ENCODE results near the gene JAM2.
A peak's percentile ranks its signal among the peaks of the same experiment; 100 is the strongest.
"Not testable (repeated sequence)": the region's sequence is repeated elsewhere in the genome, so short reads cannot be mapped to it uniquely, and the experiment has no call there.

Gene JAM2

DNA sequence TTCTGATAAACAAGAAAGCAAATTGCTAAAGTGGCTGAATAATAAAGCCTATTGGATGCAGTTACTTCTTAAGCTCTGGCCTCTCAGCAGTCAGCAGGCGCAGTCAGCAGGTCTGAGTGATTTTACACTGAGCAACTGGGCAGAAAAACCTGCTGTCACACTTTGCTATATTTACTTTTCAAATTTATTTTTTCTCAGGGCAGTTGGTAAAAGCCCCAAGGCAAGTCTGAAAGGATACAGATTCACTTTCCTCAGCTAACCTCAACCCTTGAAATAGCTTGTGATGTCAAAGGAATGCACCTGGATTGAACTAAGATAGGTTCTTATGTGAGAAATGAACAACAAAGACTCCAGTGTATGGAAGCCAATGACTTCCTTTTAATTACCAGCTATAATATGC lies 61.7 kb downstream of the JAM2 start:
- no peak overlapping the region for H2AFZ ChIP-seq
- H3K79me2 ChIP-seq: no peaks in the 10 kb centered on the region
- H3K27me3 ChIP-seq (ENCODE audit: control insufficient read depth, insufficient read depth, low read length): no peaks in the 10 kb centered on the region
- H3K9ac ChIP-seq: no peak overlapping the region
- H3K36me3 ChIP-seq (ENCODE audit: control insufficient read depth, insufficient read depth, low read length): no peaks in the 10 kb centered on the region
- TF ChIP-seq, protein P1, sequence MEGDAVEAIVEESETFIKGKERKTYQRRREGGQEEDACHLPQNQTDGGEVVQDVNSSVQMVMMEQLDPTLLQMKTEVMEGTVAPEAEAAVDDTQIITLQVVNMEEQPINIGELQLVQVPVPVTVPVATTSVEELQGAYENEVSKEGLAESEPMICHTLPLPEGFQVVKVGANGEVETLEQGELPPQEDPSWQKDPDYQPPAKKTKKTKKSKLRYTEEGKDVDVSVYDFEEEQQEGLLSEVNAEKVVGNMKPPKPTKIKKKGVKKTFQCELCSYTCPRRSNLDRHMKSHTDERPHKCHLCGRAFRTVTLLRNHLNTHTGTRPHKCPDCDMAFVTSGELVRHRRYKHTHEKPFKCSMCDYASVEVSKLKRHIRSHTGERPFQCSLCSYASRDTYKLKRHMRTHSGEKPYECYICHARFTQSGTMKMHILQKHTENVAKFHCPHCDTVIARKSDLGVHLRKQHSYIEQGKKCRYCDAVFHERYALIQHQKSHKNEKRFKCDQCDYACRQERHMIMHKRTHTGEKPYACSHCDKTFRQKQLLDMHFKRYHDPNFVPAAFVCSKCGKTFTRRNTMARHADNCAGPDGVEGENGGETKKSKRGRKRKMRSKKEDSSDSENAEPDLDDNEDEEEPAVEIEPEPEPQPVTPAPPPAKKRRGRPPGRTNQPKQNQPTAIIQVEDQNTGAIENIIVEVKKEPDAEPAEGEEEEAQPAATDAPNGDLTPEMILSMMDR (IDR thresholded peaks at IDR 0.05): no peak
- H3K9me3 ChIP-seq (ENCODE audit: control insufficient read depth, low read length): no peaks in the 10 kb centered on the region
- H3K27ac ChIP-seq: no peak overlapping the region
- H3K4me2 ChIP-seq (ENCODE audit: low read length): no peak overlapping the region
- H3K4me3 ChIP-seq (ENCODE audit: low read depth, low read length): no peak overlapping the region
- no peaks in the 10 kb centered on the region for H3K4me1 ChIP-seq

GRCh38 chr21:25701529-25701928 lies 62.5 kb downstream of the JAM2 start:
- Histone ChIP-seq H3K4me3 (ENCODE audit: low read depth, low read length) (no peak overlapping the region), H3K9me3 (ENCODE audit: control insufficient read depth, low read length) (no peaks in the 10 kb centered on the region), H3K79me2 (no peaks in the 10 kb centered on the region), H3K9ac (no peak overlapping the region), H3K4me1 (no peaks in the 10 kb centered on the region), H2AFZ (no peak overlapping the region), H3K36me3 (ENCODE audit: control insufficient read depth, insufficient read depth, low read length) (no peaks in the 10 kb centered on the region), H3K4me2 (ENCODE audit: low read length) (no peak overlapping the region), H3K27me3 (ENCODE audit: control insufficient read depth, insufficient read depth, low read length) (no peaks in the 10 kb centered on the region), H3K27ac (no peak overlapping the region)
- TF ChIP-seq, protein P1 (IDR thresholded peaks at IDR 0.05): no peak

- H3K27me3 ChIP-seq (ENCODE audit: control insufficient read depth, insufficient read depth, low read length): no peaks in the 10 kb centered on the region
- no peak overlapping the region for H3K4me3 ChIP-seq (ENCODE audit: low read depth, low read length)
- H3K4me1 ChIP-seq: no peaks in the 10 kb centered on the region
- H3K36me3 ChIP-seq (ENCODE audit: control insufficient read depth, insufficient read depth, low read length): no peaks in the 10 kb centered on the region
- no peak overlapping the region for H3K4me2 ChIP-seq (ENCODE audit: low read length)
- no peaks in the 10 kb centered on the region for H3K9me3 ChIP-seq (ENCODE audit: control insufficient read depth, low read length)
- H3K27ac ChIP-seq: no peak overlapping the region
- no peak overlapping the region for H3K9ac ChIP-seq
- TF ChIP-seq, protein P1 (IDR thresholded peaks at IDR 0.05): peak; percentile 73
- no peaks in the 10 kb centered on the region for H3K79me2 ChIP-seq
- H2AFZ ChIP-seq: peak overlapping the region; percentile 42
Measured at GRCh38 chr21:25708467-25709065, 69.5 kb downstream of the JAM2 start.

DNA sequence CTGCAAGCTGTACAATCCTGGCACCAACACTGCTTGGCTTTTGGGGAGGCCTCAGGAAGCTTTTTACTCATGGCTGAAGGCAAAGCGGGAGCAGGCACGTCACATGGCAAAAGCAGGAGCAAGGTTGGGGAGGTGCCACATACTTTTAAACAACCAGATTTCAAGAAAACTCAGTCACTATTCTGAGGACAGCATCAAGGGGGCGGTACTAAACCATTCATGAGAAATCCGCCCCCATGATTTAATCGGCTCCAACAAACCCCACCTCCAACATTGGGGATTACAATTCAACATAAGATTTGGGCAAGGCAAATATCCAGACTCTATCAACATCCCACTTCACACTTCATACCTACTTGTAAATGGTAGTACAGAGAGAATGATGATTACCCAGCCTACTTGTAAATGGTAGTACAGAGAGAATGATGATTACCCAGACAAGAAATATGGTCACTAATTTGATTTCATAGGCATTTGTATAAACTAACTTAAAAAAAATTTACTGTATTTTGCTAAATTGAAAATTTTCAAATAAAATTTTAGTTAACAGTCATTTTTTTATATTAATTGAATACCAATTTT lies 70.7 kb downstream of the JAM2 start:
- no peaks in the 10 kb centered on the region for H3K36me3 ChIP-seq (ENCODE audit: control insufficient read depth, insufficient read depth, low read length)
- TF ChIP-seq, protein P1 (IDR thresholded peaks at IDR 0.05): no peak

GRCh38 chr21:25710550-25710949 lies 71.5 kb downstream of the JAM2 start:
- TF ChIP-seq, protein P1 (IDR thresholded peaks at IDR 0.05): no peak
- H3K27me3 ChIP-seq (ENCODE audit: control insufficient read depth, insufficient read depth, low read length): no peaks in the 10 kb centered on the region

More for the DNA sequence above, 70.7 kb downstream of the JAM2 start:
- no peak overlapping the region for H3K27ac ChIP-seq
- H2AFZ ChIP-seq: no peak overlapping the region
- no peaks in the 10 kb centered on the region for H3K4me1 ChIP-seq
- H3K4me2 ChIP-seq (ENCODE audit: low read length): no peak overlapping the region
- H3K27me3 ChIP-seq (ENCODE audit: control insufficient read depth, insufficient read depth, low read length): no peaks in the 10 kb centered on the region
- H3K4me3 ChIP-seq (ENCODE audit: low read depth, low read length): no peak overlapping the region
- H3K79me2 ChIP-seq: no peaks in the 10 kb centered on the region
- H3K9ac ChIP-seq: no peak overlapping the region
- no peaks in the 10 kb centered on the region for H3K9me3 ChIP-seq (ENCODE audit: control insufficient read depth, low read length)

DNA sequence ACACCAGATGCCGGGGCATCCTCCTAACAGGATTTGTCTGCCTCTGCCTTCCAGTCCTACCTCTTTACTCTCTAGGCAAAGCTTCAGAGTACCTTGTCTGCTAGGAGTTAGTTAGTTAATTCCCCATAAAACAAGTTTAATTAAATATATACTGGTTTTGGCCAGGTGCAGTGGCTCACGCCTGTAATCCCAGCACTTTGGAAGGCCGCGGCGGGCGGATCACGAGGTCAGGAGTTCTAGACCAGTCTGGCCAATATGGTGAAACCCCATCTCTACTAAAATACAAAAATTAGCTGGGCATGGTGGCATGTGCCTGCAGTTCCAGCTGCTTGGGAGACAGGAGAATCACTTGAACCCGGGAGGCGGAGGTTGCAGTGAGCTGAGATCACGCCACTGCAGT lies 75.0 kb downstream of the JAM2 start:
- H3K36me3 ChIP-seq (ENCODE audit: control insufficient read depth, insufficient read depth, low read length); H3K4me2 ChIP-seq (ENCODE audit: low read length); H3K27ac ChIP-seq; H3K4me1 ChIP-seq; H3K4me3 ChIP-seq (ENCODE audit: low read depth, low read length); H3K27me3 ChIP-seq (ENCODE audit: control insufficient read depth, insufficient read depth, low read length); H3K79me2 ChIP-seq; H3K9me3 ChIP-seq (ENCODE audit: control insufficient read depth, low read length); H3K9ac ChIP-seq; H2AFZ ChIP-seq: not testable (repeated sequence)

More at GRCh38 chr21:25710550-25710949, 71.5 kb downstream of the JAM2 start:
- no peaks in the 10 kb centered on the region for H3K36me3 ChIP-seq (ENCODE audit: control insufficient read depth, insufficient read depth, low read length)
- H2AFZ ChIP-seq: no peak overlapping the region
- H3K9me3 ChIP-seq (ENCODE audit: control insufficient read depth, low read length): no peaks in the 10 kb centered on the region
- no peak overlapping the region for H3K9ac ChIP-seq
- no peak overlapping the region for H3K4me2 ChIP-seq (ENCODE audit: low read length)
- H3K27ac ChIP-seq: no peak overlapping the region
- H3K79me2 ChIP-seq: no peaks in the 10 kb centered on the region
- no peak overlapping the region for H3K4me3 ChIP-seq (ENCODE audit: low read depth, low read length)
- no peaks in the 10 kb centered on the region for H3K4me1 ChIP-seq

Measured in parathyroid adenoma (tissue), 2 donors.